Measurements from ENCODE around the gene KCNA1. TPM values are rescaled to one million over a fixed set of nuclear protein-coding genes. Genes with fewer than 3 reads are reported as not detected.
"Not testable (repeated sequence)": the region's sequence is repeated elsewhere in the genome, so short reads cannot be mapped to it uniquely, and the experiment has no call there.

Gene KCNA1
- total RNA-seq, result 0.19 TPM
- long read RNA-seq, result 0 reads

GRCh38 chr12:4909734-4910501 lies at the start of gene KCNA1:
Gene KCNA1, plus strand, starts transcription at chr12:4909905. Its CDS starts 1,474 bp downstream, at chr12:4911379.
- no peak for DNase-seq (ENCODE audit: low spot score)

- no peak for DNase-seq (ENCODE audit: low spot score)
Measured at GRCh38 chr12:4860741-4861140, 49.0 kb upstream of the KCNA1 start.

- no peak for DNase-seq (ENCODE audit: low spot score)
Measured at GRCh38 chr12:4862809-4863208, 46.9 kb upstream of the KCNA1 start.

- DNase-seq (ENCODE audit: low spot score), result no peak
Measured at GRCh38 chr12:4864575-4864974, 45.1 kb upstream of the KCNA1 start.

GRCh38 chr12:4865246-4865645 lies 44.5 kb upstream of the KCNA1 start:
- DNase-seq (ENCODE audit: low spot score), result no peak

- DNase-seq (ENCODE audit: low spot score), result no peak
Measured at GRCh38 chr12:4866299-4866698, 43.4 kb upstream of the KCNA1 start.

- DNase-seq (ENCODE audit: low spot score), result no peak
Measured at GRCh38 chr12:4867384-4867783, 42.3 kb upstream of the KCNA1 start.

GRCh38 chr12:4870423-4870822 lies 39.3 kb upstream of the KCNA1 start:
- DNase-seq (ENCODE audit: low spot score), result no peak

- no peak for DNase-seq (ENCODE audit: low spot score)
Measured at GRCh38 chr12:4871514-4871913, 38.2 kb upstream of the KCNA1 start.

GRCh38 chr12:4873947-4874346 lies 35.8 kb upstream of the KCNA1 start:
- no peak for DNase-seq (ENCODE audit: low spot score)

GRCh38 chr12:4874671-4875070 lies 35.0 kb upstream of the KCNA1 start:
- no peak for DNase-seq (ENCODE audit: low spot score)

- not testable (repeated sequence) for DNase-seq (ENCODE audit: low spot score)
Measured at GRCh38 chr12:4879481-4879880, 30.2 kb upstream of the KCNA1 start.

- no peak for DNase-seq (ENCODE audit: low spot score)
Measured at GRCh38 chr12:4881266-4882064, 28.2 kb upstream of the KCNA1 start.

- DNase-seq (ENCODE audit: low spot score), result no peak
Measured at GRCh38 chr12:4891866-4892265, 17.8 kb upstream of the KCNA1 start.

GRCh38 chr12:4892418-4892817 lies 17.3 kb upstream of the KCNA1 start:
- no peak for DNase-seq (ENCODE audit: low spot score)

- no peak for DNase-seq (ENCODE audit: low spot score)
Measured at GRCh38 chr12:4894019-4894418, 15.7 kb upstream of the KCNA1 start.

- DNase-seq (ENCODE audit: low spot score), result no peak
Measured at GRCh38 chr12:4899364-4899763, 10.3 kb upstream of the KCNA1 start.

- DNase-seq (ENCODE audit: low spot score), result no peak
Measured at GRCh38 chr12:4900327-4900726, 9.4 kb upstream of the KCNA1 start.

GRCh38 chr12:4905316-4905715 lies 4.4 kb upstream of the KCNA1 start:
- DNase-seq (ENCODE audit: low spot score), result no peak

GRCh38 chr12:4908684-4909409 lies 858 bp upstream of the KCNA1 start:
- DNase-seq (ENCODE audit: low spot score), result no peak

GRCh38 chr12:4909410-4909733 lies 333 bp upstream of the KCNA1 start:
- no peak for DNase-seq (ENCODE audit: low spot score)
